COLO668 (cell line): ENCODE results near the gene TPSB2.

Experiments used
- DNase-seq: peaks from one replicate; lab custom pipeline; 2025; ENCODE audit not compliant: unreplicated experiment; lab: John Stamatoyannopoulos, UW

The TPSB2 gene

GRCh38 chr16:1184980-1185379 is 45.0 kb downstream of the TPSB2 start:
- no peak for DNase-seq

GRCh38 chr16:1184156-1184868 is 45.7 kb downstream of the TPSB2 start:
- peak; percentile 94 for DNase-seq

- peak; percentile 95 for DNase-seq
These were observed 46.8 kb downstream of the TPSB2 start for GRCh38 chr16:1182950-1183907.

GRCh38 chr16:1182316-1182671 is 47.7 kb downstream of the TPSB2 start:
- DNase-seq = peak; percentile 85

- DNase-seq = peak; percentile 75
These were observed 48.3 kb downstream of the TPSB2 start for GRCh38 chr16:1181404-1182315.

- peak; percentile 8 for DNase-seq
These were observed 49.2 kb downstream of the TPSB2 start for GRCh38 chr16:1180549-1181403.
